GM12801 (cell line): Measurements from ENCODE around the gene ERVW-1.

Experiments used
- CTCF ChIP-seq: IDR thresholded peaks from one replicate; pipeline ENCODE4 v1.5.1; 2011; ENCODE audit warnings: control low read depth; ENCODE audit not compliant: insufficient read length; ENCODE audit errors: extremely low read depth

The ERVW-1 gene

GRCh38 chr7:92504563-92504962, 26.8 kb upstream of the ERVW-1 start:
- TF ChIP-seq CTCF = no peak

GRCh38 chr7:92503767-92504166, 26.0 kb upstream of the ERVW-1 start:
- TF ChIP-seq CTCF = no peak

GRCh38 chr7:92498557-92498956, 20.8 kb upstream of the ERVW-1 start:
- no peak for TF ChIP-seq CTCF

- no peak for TF ChIP-seq CTCF
These were observed 19.1 kb upstream of the ERVW-1 start for GRCh38 chr7:92496876-92497275.

GRCh38 chr7:92489634-92490033, 11.9 kb upstream of the ERVW-1 start:
- no peak for TF ChIP-seq CTCF

GRCh38 chr7:92487804-92488203, 10.1 kb upstream of the ERVW-1 start:
- TF ChIP-seq CTCF = no peak

- no peak for TF ChIP-seq CTCF
These were observed 8.2 kb upstream of the ERVW-1 start for GRCh38 chr7:92485974-92486373.
